SH-SY5Y (cell line): ENCODE data around the gene ARHGAP24.

Source experiments
- GATA2 ChIP-seq: IDR thresholded peaks from 2 replicates; pipeline ENCODE4 v1.6.1; 2011; ENCODE audit warnings: mild to moderate bottlenecking, low read depth, low read length
- GATA3 ChIP-seq: IDR thresholded peaks from 2 replicates; pipeline ENCODE4 v1.6.1; 2011; ENCODE audit warnings: low read depth, mild to moderate bottlenecking, low read length, moderate library complexity

DNA sequence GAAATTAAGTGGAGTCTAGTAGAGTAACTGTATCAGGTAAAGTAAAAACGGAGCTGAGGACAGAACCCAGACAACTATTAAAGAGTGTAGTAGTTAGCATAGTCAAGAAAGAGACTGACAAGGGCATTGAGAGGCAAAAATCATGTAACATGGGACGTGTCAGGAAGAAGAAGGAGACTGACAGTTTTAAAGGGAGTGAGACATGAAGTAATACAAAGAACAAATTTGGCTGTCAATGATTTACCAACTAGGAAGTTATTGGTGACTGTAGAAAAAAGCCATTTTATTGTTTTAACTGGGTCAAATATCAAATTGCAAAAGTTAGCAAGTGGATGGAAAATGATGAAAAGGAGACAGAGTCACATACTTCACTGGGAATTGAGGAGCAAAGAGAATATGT lies 462.6 kb downstream of the ARHGAP24 start:
- no peak for TF ChIP-seq GATA3
- TF ChIP-seq GATA2: no peak
